Natural killer cell (primary cell): ENCODE results near the gene PIP5K1B. TPM values are rescaled to one million over a fixed set of nuclear protein-coding genes. Genes with fewer than 3 reads are reported as not detected.

Experiments used
- ATAC-seq, 3 donors: fragments of 150-1000 bp in 2 of 3; fragments of 200-7000 bp in 1 of 3; cut with Tn5 transposase; 1 replicate in 1 of 3; 2 replicates in 2 of 3; pipeline ENCODE4 v1.10.0; 2021; ENCODE audit warnings: mild to moderate bottlenecking in 2 of 3, moderate library complexity in 2 of 3
- DNase-seq, 2 donors: peaks; one replicate each; pipeline versions ENCODE4 v3.0.0 to v3.0.0-alpha.2; 2013 to 2021; ENCODE audit warnings: mixed read lengths in 1 of 2
- H3K27ac ChIP-seq: one replicate; pipeline ENCODE4 v1.5.1; 2013; ENCODE audit warnings: mild to moderate bottlenecking, low read length
- H3K27me3 ChIP-seq: one replicate; pipeline ENCODE4 v1.6.1; 2013; ENCODE audit warnings: low read length; ENCODE audit not compliant: control insufficient read depth, insufficient read depth
- H3K36me3 ChIP-seq: one replicate; pipeline ENCODE4 v1.6.1; 2013; ENCODE audit warnings: low read length; ENCODE audit not compliant: control insufficient read depth, insufficient read depth
- H3K4me1 ChIP-seq: one replicate; pipeline ENCODE4 v1.6.1; 2013; ENCODE audit warnings: low read length; ENCODE audit not compliant: control insufficient read depth, insufficient read depth
- H3K4me3 ChIP-seq: one replicate; pipeline ENCODE4 v1.5.1; 2013; ENCODE audit warnings: low read length
- H3K9me3 ChIP-seq: one replicate; pipeline ENCODE4 v1.6.1; 2013; ENCODE audit warnings: low read length; ENCODE audit not compliant: control insufficient read depth, insufficient read depth
- H3K27ac Mint-ChIP-seq, 2 donors: one replicate each; pipeline ENCODE4 v1.8.0; 2022; ENCODE audit warnings: mild to moderate bottlenecking in 2 of 2, mixed read lengths in 2 of 2, moderate library complexity in 1 of 2
- H3K27me3 Mint-ChIP-seq, 2 donors: one replicate each; pipeline ENCODE4 v1.8.0; 2022; ENCODE audit warnings: low read depth in 2 of 2, mixed read lengths in 2 of 2
- H3K36me3 Mint-ChIP-seq: one replicate; pipeline ENCODE4 v1.8.0; 2022; ENCODE audit warnings: mixed read lengths
- H3K4me1 Mint-ChIP-seq, 2 donors: one replicate each; pipeline ENCODE4 v1.8.0; 2022; ENCODE audit warnings: mixed read lengths in 2 of 2
- H3K4me3 Mint-ChIP-seq: one replicate; pipeline ENCODE4 v1.8.0; 2022; ENCODE audit warnings: mild to moderate bottlenecking, moderate library complexity, mixed read lengths
- H3K9me3 Mint-ChIP-seq, 2 donors: one replicate each; pipeline ENCODE4 v1.8.0; 2022; ENCODE audit warnings: mixed read lengths in 2 of 2
- CTCF ChIP-seq: fragments of 200-600 bp; IDR thresholded peaks from one replicate; pipeline ENCODE4 v1.8.0; 2022; ENCODE audit warnings: antibody characterized with exemption
- WGBS: methylation state at CpG from one replicate; pipeline ENCODE4 v1.1.7; 2013; ENCODE audit warnings: missing lambda C conversion rate; ENCODE audit not compliant: insufficient coverage; 5-methylcytosine and 5-hydroxymethylcytosine counted together
- intact Hi-C: fragments of 100-400 bp; cut with micrococcal nuclease; formaldehyde crosslinking; loops from one replicate; pipeline ENCODE4 v1.14.2; 2022
- total RNA-seq, 4 donors: library from RNA; stranded (reverse); fragments of 120-200 nt in 1 of 4; gene quantifications; one replicate each; pipeline versions ENCODE4 v1.2.3 to v1.2.4, GENCODE V29; 2013 to 2022

The PIP5K1B gene
- total RNA-seq, 3 donors from 2014 or later (not counting 1 experiment from before 2014, with no cell fraction given): 0.73 to 3.4 (median 1.3) TPM

GRCh38 chr9:68861436-68861835 is 156.4 kb downstream of the PIP5K1B start:
- H3K9me3 ChIP-seq: no peaks in the 10 kb centered on the region

GRCh38 chr9:68867066-68867465 is 162.0 kb downstream of the PIP5K1B start:
- no peaks in the 10 kb centered on the region for H3K27me3 Mint-ChIP-seq
- no peak overlapping the region for H3K27ac ChIP-seq
- intact Hi-C loops: no loop called here
- no peak for ATAC-seq
- no peaks in the 10 kb centered on the region for H3K36me3 Mint-ChIP-seq
- H3K4me1 Mint-ChIP-seq: no peaks in the 10 kb centered on the region
- no peak overlapping the region for H3K4me3 Mint-ChIP-seq
- H3K4me3 ChIP-seq: no peak overlapping the region
- no peaks in the 10 kb centered on the region for H3K27me3 ChIP-seq
- TF ChIP-seq CTCF: no peak
- WGBS: 93% methylated on average over 6 of the region's 6 CpGs
- H3K9me3 Mint-ChIP-seq: no peaks in the 10 kb centered on the region
- H3K27ac Mint-ChIP-seq: no peak overlapping the region
- no peaks in the 10 kb centered on the region for H3K36me3 ChIP-seq
- no peaks in the 10 kb centered on the region for H3K4me1 ChIP-seq
- DNase-seq: no peak
- H3K9me3 ChIP-seq: no peaks in the 10 kb centered on the region

More at GRCh38 chr9:68861436-68861835, 156.4 kb downstream of the PIP5K1B start:
- Mint-ChIP-seq H3K4me3 (no peak overlapping the region), H3K27me3 (peaks cover 0 to 4% of the 10 kb centered on the region in 2 donors), H3K9me3 (no peaks in the 10 kb centered on the region), H3K36me3 (no peaks in the 10 kb centered on the region), H3K27ac (no peak overlapping the region), H3K4me1 (no peaks in the 10 kb centered on the region)
- Histone ChIP-seq H3K4me3 (no peak overlapping the region), H3K36me3 (no peaks in the 10 kb centered on the region), H3K27me3 (no peaks in the 10 kb centered on the region), H3K27ac (no peak overlapping the region), H3K4me1 (no peaks in the 10 kb centered on the region)
- no peak for TF ChIP-seq CTCF
- WGBS: 93% methylated on average over 9 of the region's 9 CpGs
- ATAC-seq: no peak
- no peak for DNase-seq
- intact Hi-C loops: no loop called here

GRCh38 chr9:68869022-68869421 is 164.0 kb downstream of the PIP5K1B start:
- DNase-seq (no peak), ATAC-seq (no peak)
- no peak for TF ChIP-seq CTCF
- Mint-ChIP-seq H3K4me1 (no peaks in the 10 kb centered on the region), H3K9me3 (no peaks in the 10 kb centered on the region), H3K27me3 (no peaks in the 10 kb centered on the region), H3K36me3 (no peaks in the 10 kb centered on the region), H3K4me3 (no peak overlapping the region), H3K27ac (no peak overlapping the region)
- Histone ChIP-seq H3K36me3 (no peaks in the 10 kb centered on the region), H3K4me1 (no peaks in the 10 kb centered on the region), H3K27ac (no peak overlapping the region), H3K9me3 (no peaks in the 10 kb centered on the region), H3K27me3 (no peaks in the 10 kb centered on the region), H3K4me3 (no peak overlapping the region)
- intact Hi-C loops: no loop called here
- 87% methylated on average over 3 of the region's 3 CpGs for WGBS

GRCh38 chr9:68870086-68870485 is 165.0 kb downstream of the PIP5K1B start:
- WGBS: 88% methylated on average over 4 of the region's 4 CpGs
- H3K27me3 ChIP-seq: no peaks in the 10 kb centered on the region

More at GRCh38 chr9:68870086-68870485, 165.0 kb downstream of the PIP5K1B start:
- DNase-seq (no peak), ATAC-seq (no peak)
- Mint-ChIP-seq H3K4me3 (no peak overlapping the region), H3K27me3 (no peaks in the 10 kb centered on the region), H3K4me1 (no peaks in the 10 kb centered on the region), H3K27ac (no peak overlapping the region), H3K36me3 (no peaks in the 10 kb centered on the region), H3K9me3 (no peaks in the 10 kb centered on the region)
- intact Hi-C loops: no loop called here
- Histone ChIP-seq H3K9me3 (no peaks in the 10 kb centered on the region), H3K4me3 (no peak overlapping the region), H3K36me3 (no peaks in the 10 kb centered on the region), H3K4me1 (no peaks in the 10 kb centered on the region), H3K27ac (no peak overlapping the region)
- TF ChIP-seq CTCF: no peak
